ENCODE results near the gene TRIM41. TPM values are rescaled to one million over a fixed set of nuclear protein-coding genes. Genes with fewer than 3 reads are reported as not detected.

Gene TRIM41
- total and polyA plus RNA-seq, 9 of the 15 experiments (the other 6 are each of a cell fraction or from before 2014, with no cell fraction given), result 1.8 to 47.6 (median 20.9) TPM

- TF ChIP-seq ATF6 (CRISPR knock-in tag; IDR thresholded peaks at IDR 0.05), result 0 out of 2 replicates have a peak, but pooled peaks have one; percentile 22
- TF ChIP-seq HNRNPLL (IDR thresholded peaks at IDR 0.05; ENCODE audit: low read depth, low read length, poor library complexity, severe bottlenecking), result no peak
- no peak for TF ChIP-seq IFI16 (CRISPR knock-in tag; IDR thresholded peaks at IDR 0.05)
- no peak for TF ChIP-seq DPF2 (IDR thresholded peaks at IDR 0.05)
- TF ChIP-seq FOSL1 (tag; conservative IDR thresholded peaks at IDR 0.05), result no peak
- TF ChIP-seq CC2D1A (IDR thresholded peaks at IDR 0.05), result no peak
- TF ChIP-seq TRIM24 (IDR thresholded peaks at IDR 0.05), result no peak
- no peak for TF ChIP-seq ZNF695 (CRISPR knock-in tag; IDR thresholded peaks at IDR 0.05)
- TF ChIP-seq GTF3C2 (IDR thresholded peaks at IDR 0.05; ENCODE audit: borderline replicate concordance, extremely low read depth, insufficient read length), result no peak
- peak; percentile 73 for TF ChIP-seq E2F8 (IDR thresholded peaks at IDR 0.05; ENCODE audit: low read depth, partially characterized antibody)
- no peak for TF ChIP-seq EGR1 (conservative IDR thresholded peaks at IDR 0.05)
- TF ChIP-seq FOXO4 (CRISPR knock-in tag; IDR thresholded peaks at IDR 0.05), result no peak
These were observed 37.7 kb downstream of the TRIM41 start, which contains the start of gene TRIM52 (continued) for GRCh38 chr5:181260720-181261319.

Measured in K562 (cell line).